ENCODE data around the gene MAPK1IP1L. TPM values are rescaled to one million over a fixed set of nuclear protein-coding genes. Genes with fewer than 3 reads are reported as not detected.

Gene MAPK1IP1L
- total RNA-seq, 2 experiments from 2014 or later = 24.6 to 94.8 TPM

DNA sequence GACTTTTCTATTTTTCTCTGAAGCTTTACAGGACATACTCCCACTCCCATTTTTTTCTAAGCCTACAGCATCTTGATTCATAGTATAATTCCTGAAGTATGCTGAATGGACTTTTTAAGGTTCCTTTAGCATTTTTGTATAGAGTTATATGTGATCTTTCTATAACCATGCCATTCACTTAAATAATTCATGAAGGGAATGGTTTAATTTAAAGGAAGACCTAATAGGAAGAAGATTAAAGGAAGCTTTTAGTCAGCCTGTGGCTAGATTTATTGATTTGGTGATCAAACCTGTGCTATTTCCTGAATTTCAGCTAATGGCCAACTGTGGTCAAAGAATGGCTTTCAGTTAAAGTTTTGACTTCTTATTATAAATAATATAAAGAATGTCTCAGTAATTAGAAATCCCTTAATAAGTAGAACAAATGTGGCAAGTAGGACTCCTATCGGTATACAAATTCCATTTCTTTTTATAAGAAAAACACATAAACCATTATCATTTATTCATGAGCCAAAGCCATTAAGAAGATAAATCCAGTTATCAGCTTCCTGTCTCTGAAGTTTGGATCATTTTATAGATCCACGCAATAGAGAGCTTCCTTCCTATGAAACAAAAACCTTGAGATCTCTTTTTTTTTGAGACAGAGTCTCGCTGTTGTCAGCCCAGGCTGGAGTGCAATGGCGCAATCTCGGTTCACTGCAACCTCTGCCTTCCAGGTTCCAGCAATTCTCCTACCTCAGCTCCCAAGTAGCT is 4.0 kb upstream of the MAPK1IP1L start:
- BruUV-seq (replicated peaks) = no TSS peak
- Histone ChIP-seq H3K4me1 (ENCODE audit: insufficient read depth, low read length, poor library complexity, severe bottlenecking) (peaks cover 6% of the 10 kb centered on the region), H3K27ac (ENCODE audit: low read depth, low read length, poor library complexity, severe bottlenecking) (no peak overlapping the region), H3K4me3 (ENCODE audit: low read depth, low read length, poor library complexity, severe bottlenecking) (no peak overlapping the region), H3K9me3 (ENCODE audit: low read length) (no peaks in the 10 kb centered on the region), H2AFZ (ENCODE audit: low read length) (no peak overlapping the region), H3K79me2 (ENCODE audit: insufficient read depth, low read depth, low read length) (peaks cover 10% of the 10 kb centered on the region), H3K9me2 (ENCODE audit: insufficient read depth, low read length) (no peaks in the 10 kb centered on the region), H3K36me3 (ENCODE audit: insufficient read depth, low read length) (peaks cover 33% of the 10 kb centered on the region), H4K20me1 (ENCODE audit: insufficient read depth, low read length) (peaks cover 4% of the 10 kb centered on the region), H3K4me2 (ENCODE audit: low read length) (no peak overlapping the region)
- ChIA-PET CTCF (ENCODE audit: unreplicated experiment) (interaction anchor here (0.6 kb wide), 1 partner anchor 48 kb away, joined by 3 read pairs; no protein-coding TSS in a partner anchor), POLR2A (interaction anchor here (0.7 to 2.3 kb wide), 5 partner anchors 10 to 22 kb away, joined by 3 to 9 read pairs (median 4); partner anchors contain the start of genes SOCS4 and WDHD1)
- TF ChIP-seq EZH2phosphoT487 (IDR thresholded peaks at IDR 0.05; ENCODE audit: borderline replicate concordance, low read depth, low read length) = no peak
- TF ChIP-seq, protein P1, sequence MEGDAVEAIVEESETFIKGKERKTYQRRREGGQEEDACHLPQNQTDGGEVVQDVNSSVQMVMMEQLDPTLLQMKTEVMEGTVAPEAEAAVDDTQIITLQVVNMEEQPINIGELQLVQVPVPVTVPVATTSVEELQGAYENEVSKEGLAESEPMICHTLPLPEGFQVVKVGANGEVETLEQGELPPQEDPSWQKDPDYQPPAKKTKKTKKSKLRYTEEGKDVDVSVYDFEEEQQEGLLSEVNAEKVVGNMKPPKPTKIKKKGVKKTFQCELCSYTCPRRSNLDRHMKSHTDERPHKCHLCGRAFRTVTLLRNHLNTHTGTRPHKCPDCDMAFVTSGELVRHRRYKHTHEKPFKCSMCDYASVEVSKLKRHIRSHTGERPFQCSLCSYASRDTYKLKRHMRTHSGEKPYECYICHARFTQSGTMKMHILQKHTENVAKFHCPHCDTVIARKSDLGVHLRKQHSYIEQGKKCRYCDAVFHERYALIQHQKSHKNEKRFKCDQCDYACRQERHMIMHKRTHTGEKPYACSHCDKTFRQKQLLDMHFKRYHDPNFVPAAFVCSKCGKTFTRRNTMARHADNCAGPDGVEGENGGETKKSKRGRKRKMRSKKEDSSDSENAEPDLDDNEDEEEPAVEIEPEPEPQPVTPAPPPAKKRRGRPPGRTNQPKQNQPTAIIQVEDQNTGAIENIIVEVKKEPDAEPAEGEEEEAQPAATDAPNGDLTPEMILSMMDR (conservative IDR thresholded peaks at IDR 0.05; ENCODE audit: low read length) = no peak
- no peak for DNase-seq (ENCODE audit: low spot score)
- intact Hi-C loops (cut with micrococcal nuclease; ENCODE audit: unreplicated experiment) = no loop called here

- Histone ChIP-seq H3K36me3 (ENCODE audit: insufficient read depth, low read length) (peaks cover 32% of the 10 kb centered on the region), H3K27ac (ENCODE audit: low read depth, low read length, poor library complexity, severe bottlenecking) (no peak overlapping the region), H3K9me3 (ENCODE audit: low read length) (no peaks in the 10 kb centered on the region), H3K4me3 (ENCODE audit: low read depth, low read length, poor library complexity, severe bottlenecking) (no peak overlapping the region), H3K4me2 (ENCODE audit: low read length) (no peak overlapping the region), H3K79me2 (ENCODE audit: insufficient read depth, low read depth, low read length) (peaks cover 24% of the 10 kb centered on the region), H4K20me1 (ENCODE audit: insufficient read depth, low read length) (peaks cover 17% of the 10 kb centered on the region), H2AFZ (ENCODE audit: low read length) (no peak overlapping the region), H3K9me2 (ENCODE audit: insufficient read depth, low read length) (no peaks in the 10 kb centered on the region), H3K4me1 (ENCODE audit: insufficient read depth, low read length, poor library complexity, severe bottlenecking) (peaks cover 20% of the 10 kb centered on the region)
- no peak for TF ChIP-seq EZH2phosphoT487 (IDR thresholded peaks at IDR 0.05; ENCODE audit: borderline replicate concordance, low read depth, low read length)
- TF ChIP-seq, protein P1 (conservative IDR thresholded peaks at IDR 0.05; ENCODE audit: low read length) = no peak
- CTCF ChIA-PET (ENCODE audit: unreplicated experiment) = no interaction called here
- intact Hi-C loops (cut with micrococcal nuclease; ENCODE audit: unreplicated experiment) = no loop called here
- no TSS peak for BruUV-seq (replicated peaks)
- POLR2A ChIA-PET = interaction anchor here (1.1 kb wide), 1 partner anchor 19 kb away, joined by 3 read pairs; no protein-coding TSS in a partner anchor
- no peak for DNase-seq (ENCODE audit: low spot score)
Observed at GRCh38 chr14:55048900-55049436, 2.5 kb upstream of the MAPK1IP1L start.

DNA sequence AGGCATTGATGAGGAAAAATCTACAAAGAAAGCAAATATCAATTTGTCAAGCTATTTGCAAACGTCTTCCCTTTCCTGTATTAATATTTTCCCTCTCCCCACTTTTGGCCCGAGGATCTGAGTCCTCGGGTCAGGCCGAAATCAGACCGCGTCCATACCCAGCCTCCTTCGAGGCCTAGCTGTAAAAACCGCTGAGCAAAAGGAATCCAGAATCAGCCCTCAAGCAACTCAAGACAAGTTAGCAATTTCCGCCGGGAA is 353 bp upstream of the MAPK1IP1L start:
- Histone ChIP-seq H3K9me3 (ENCODE audit: low read length) (no peaks in the 10 kb centered on the region), H4K20me1 (ENCODE audit: insufficient read depth, low read length) (peaks cover 25% of the 10 kb centered on the region), H2AFZ (ENCODE audit: low read length) (peak overlapping the region; percentile 96), H3K4me2 (ENCODE audit: low read length) (peak overlapping the region; percentile 71), H3K27ac (ENCODE audit: low read depth, low read length, poor library complexity, severe bottlenecking) (peak overlapping the region; percentile 81), H3K4me1 (ENCODE audit: insufficient read depth, low read length, poor library complexity, severe bottlenecking) (peaks cover 20% of the 10 kb centered on the region), H3K36me3 (ENCODE audit: insufficient read depth, low read length) (peaks cover 36% of the 10 kb centered on the region), H3K79me2 (ENCODE audit: insufficient read depth, low read depth, low read length) (peaks cover 45% of the 10 kb centered on the region), H3K4me3 (ENCODE audit: low read depth, low read length, poor library complexity, severe bottlenecking) (peak overlapping the region; percentile 95), H3K9me2 (ENCODE audit: insufficient read depth, low read length) (no peaks in the 10 kb centered on the region)
- DNase-seq (ENCODE audit: low spot score) = no peak
- intact Hi-C loops (cut with micrococcal nuclease; ENCODE audit: unreplicated experiment) = loop anchor here (1.0 to 10.0 kb wide), 2 partner anchors 24 to 224 kb away; partner anchors contain the start of genes FBXO34, SOCS4 and WDHD1
- TF ChIP-seq EZH2phosphoT487 (IDR thresholded peaks at IDR 0.05; ENCODE audit: borderline replicate concordance, low read depth, low read length) = no peak
- TF ChIP-seq, protein P1 (conservative IDR thresholded peaks at IDR 0.05; ENCODE audit: low read length) = no peak
- POLR2A ChIA-PET = interaction anchor here (0.7 to 2.5 kb wide), 11 partner anchors 8 to 140 kb away, joined by 3 to 15 read pairs (median 4); partner anchors contain the start of genes DLGAP5, SOCS4 and WDHD1
- BruUV-seq (replicated peaks) = TSS peak; percentile 91
- CTCF ChIA-PET (ENCODE audit: unreplicated experiment) = interaction anchor here (1.0 to 1.5 kb wide), 2 partner anchors 25 to 52 kb away, joined by 3 to 6 read pairs; no protein-coding TSS in a partner anchor
